Fibroblast of the conjunctiva (primary cell): ENCODE data around the gene CBX4.

Experiments
- DNase-seq: peaks from one replicate; pipeline ENCODE4 v3.0.0-alpha.2; 2010; ENCODE audit warnings: low read depth

Gene CBX4

GRCh38 chr17:79829004-79829403, 10.2 kb downstream of the CBX4 start:
- DNase-seq = no peak

GRCh38 chr17:79826841-79827578, 12.2 kb downstream of the CBX4 start:
- no peak for DNase-seq

- DNase-seq = no peak
Observed at GRCh38 chr17:79826204-79826680, 13.0 kb downstream of the CBX4 start.

GRCh38 chr17:79825580-79825921, 13.7 kb downstream of the CBX4 start:
- DNase-seq = no peak

GRCh38 chr17:79824893-79825579, 14.2 kb downstream of the CBX4 start:
- no peak for DNase-seq

GRCh38 chr17:79824234-79824633, 15.0 kb downstream of the CBX4 start:
- DNase-seq = no peak

GRCh38 chr17:79822583-79823124, 16.6 kb downstream of the CBX4 start:
- DNase-seq = no peak

- DNase-seq = no peak
Observed at GRCh38 chr17:79821331-79822095, 17.7 kb downstream of the CBX4 start.

GRCh38 chr17:79820959-79821330, 18.3 kb downstream of the CBX4 start:
- DNase-seq = no peak

- DNase-seq = no peak
Observed at GRCh38 chr17:79819534-79820276, 19.5 kb downstream of the CBX4 start.

- DNase-seq = no peak
Observed at GRCh38 chr17:79819085-79819484, 20.2 kb downstream of the CBX4 start.

- DNase-seq = no peak
Observed at GRCh38 chr17:79818026-79818758, 21.0 kb downstream of the CBX4 start.

- no peak for DNase-seq
Observed at GRCh38 chr17:79815836-79816461, 23.3 kb downstream of the CBX4 start.

- DNase-seq = no peak
Observed at GRCh38 chr17:79814974-79815835, 24.0 kb downstream of the CBX4 start.

GRCh38 chr17:79814127-79814973, 24.9 kb downstream of the CBX4 start:
- DNase-seq = no peak

- DNase-seq = no peak
Observed at GRCh38 chr17:79813297-79814126, 25.7 kb downstream of the CBX4 start.

GRCh38 chr17:79812353-79813258, 26.6 kb downstream of the CBX4 start:
- no peak for DNase-seq
